ENCODE data around the gene TRMT2A. TPM values are rescaled to one million over a fixed set of nuclear protein-coding genes. Genes with fewer than 3 reads are reported as not detected.
A peak's percentile ranks its signal among the peaks of the same experiment; 100 is the strongest.

TRMT2A gene
- total RNA-seq, 1 donor from 2014 or later, result 62.7 TPM

DNA sequence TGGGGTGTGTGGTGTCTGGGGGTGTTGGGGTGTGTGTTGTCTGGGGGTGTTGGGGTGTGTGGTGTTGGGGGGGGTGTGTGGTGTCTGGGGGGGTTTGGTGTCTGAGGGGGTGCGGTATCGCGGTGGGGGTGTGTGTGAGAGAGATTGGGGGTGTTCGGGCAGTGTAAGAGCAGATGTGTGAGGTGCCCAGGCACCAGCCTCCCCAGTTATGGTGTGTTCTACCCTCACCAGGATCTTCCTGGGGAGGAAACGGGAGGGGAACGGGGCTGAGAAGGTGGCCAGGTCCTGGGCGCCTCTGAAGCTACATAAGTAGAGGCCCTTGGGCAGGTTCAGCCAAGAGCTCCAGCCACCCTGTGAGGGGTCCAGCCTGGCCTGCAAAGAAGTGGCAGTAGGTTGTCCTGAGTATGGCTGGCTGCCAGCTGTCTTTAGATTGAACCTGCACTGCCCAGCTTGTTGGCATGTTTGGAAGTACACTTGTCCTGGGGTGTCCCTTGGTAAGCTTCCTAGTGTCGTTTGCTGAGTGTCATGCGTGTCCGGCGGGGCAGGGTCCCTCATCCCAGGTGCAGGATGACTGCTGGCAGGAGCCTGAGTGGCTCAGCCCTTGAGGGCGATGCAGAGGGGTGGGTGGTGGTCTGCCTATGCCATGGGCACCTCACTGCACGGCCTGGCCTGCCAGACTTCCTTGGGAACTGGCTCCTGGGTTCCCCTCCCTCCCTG is 6.5 kb upstream of the TRMT2A start:
- no peak for DNase-seq (ENCODE audit: low read depth)

DNA sequence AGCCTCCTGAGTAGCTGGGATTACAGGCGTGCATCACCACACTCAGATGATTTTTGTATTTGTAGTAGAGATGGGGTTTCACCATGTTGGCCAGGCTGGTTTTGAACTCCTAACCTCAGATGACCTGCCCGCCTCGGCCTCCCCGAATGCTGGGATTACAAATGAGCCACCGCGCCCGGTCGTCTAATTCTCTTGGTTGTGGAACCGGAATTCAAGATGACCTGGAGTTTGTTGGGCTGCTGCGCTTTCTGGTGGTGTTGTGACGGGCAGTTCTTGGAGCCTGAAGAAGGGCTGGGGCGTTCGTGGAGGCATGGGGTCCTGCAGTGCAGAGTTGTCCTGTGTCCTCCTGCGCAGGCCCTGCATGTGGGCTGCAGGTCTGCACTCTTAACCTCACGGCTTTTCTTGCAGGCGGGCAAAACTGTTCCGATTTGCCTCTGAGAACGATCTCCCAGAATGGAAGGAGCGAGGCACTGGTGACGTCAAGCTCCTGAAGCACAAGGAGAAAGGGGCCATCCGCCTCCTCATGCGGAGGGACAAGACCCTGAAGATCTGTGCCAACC is 4.9 kb upstream of the TRMT2A start:
- DNase-seq (ENCODE audit: low read depth), result no peak

- no peak for DNase-seq (ENCODE audit: low read depth)
Observed at GRCh38 chr22:20118300-20119020, 1.4 kb upstream of the TRMT2A start.

- peak; percentile 28 for DNase-seq (ENCODE audit: low read depth)
Observed at GRCh38 chr22:20117633-20118299, 740 bp upstream of the TRMT2A start.

DNA sequence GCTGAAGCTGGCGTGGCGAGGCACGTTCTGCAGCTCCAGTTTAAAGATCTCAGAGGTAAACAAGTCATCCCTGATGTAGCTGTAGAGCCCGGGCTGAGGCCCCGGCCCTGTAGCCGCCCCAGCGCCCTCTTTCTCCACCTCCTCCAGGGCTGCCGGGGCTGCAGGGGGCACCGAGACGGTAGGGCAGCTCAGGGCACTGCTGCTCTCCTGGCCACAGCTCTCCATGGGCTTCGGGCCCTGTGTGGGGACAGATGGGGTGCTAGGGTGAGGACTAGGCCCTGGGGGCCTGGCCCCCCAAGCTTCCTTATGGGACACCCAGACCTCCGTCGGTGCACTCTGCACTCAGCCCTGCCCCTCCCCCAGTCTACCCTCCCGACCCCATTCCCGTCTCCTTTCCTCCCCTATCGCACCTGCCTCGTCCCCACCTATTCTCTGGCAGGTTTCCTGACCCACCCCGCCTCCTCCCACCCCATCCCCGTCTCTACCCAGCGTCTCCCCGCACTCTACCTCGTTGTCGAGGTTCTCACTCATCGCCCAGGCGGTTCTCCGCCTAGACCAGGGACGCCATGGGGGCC is 563 bp downstream of the TRMT2A start:
- no peak for DNase-seq (ENCODE audit: low read depth)

GRCh38 chr22:20115691-20116375 is 1.2 kb downstream of the TRMT2A start, which contains the start of gene RANBP1:
TSS of gene RANBP1 (plus strand) at chr22:20116104. CDS start at chr22:20116185, 81 bp downstream.
- DNase-seq (ENCODE audit: low read depth), result peak; percentile 90

DNA sequence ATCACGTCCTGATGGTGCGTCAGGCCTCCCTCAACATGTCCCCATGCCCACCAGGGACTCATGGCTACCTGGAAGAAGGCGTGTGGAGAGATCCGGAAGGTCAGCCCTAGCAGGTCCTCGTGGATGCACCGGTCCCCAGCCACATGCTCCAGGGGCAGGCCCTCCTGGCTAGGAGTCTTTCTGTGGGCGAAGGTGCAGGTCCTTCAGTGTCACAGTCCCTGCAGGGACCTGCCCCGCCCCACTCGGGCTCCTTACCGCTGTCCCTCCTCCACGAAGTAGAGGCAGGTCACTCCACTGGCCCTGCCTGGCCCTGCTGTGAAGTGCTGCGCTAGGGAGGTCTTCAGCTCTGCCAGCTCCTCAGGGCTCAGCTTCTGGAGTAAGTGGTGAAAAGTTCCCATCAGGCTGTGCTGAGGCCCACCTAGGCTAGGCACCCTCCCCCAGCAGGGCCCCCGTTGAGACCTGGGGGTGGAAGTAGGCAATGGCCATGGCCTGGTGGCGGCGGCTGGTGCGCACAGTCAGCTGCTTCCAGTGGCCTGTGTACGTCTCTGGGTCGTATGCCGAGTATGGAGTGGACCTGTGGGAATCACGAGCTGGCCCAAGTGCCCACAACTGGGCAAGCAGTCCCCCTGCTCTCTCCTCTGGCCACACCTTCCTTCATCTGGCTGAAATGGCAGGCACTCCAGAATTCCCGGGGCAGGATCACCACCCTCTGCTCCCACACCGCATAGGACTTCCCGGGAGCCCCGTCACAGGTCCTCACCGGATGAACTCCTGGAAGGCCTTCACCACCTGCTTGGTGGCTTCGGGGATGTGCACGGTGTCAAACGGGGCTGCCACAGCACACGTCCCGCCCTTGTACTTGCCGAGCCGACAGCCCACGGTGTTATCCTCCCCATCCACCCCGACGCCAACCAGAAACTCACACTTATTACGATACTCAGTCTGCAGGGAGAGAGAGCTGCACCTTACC is 2.2 kb downstream of the TRMT2A start:
- no peak for DNase-seq (ENCODE audit: low read depth)

DNA sequence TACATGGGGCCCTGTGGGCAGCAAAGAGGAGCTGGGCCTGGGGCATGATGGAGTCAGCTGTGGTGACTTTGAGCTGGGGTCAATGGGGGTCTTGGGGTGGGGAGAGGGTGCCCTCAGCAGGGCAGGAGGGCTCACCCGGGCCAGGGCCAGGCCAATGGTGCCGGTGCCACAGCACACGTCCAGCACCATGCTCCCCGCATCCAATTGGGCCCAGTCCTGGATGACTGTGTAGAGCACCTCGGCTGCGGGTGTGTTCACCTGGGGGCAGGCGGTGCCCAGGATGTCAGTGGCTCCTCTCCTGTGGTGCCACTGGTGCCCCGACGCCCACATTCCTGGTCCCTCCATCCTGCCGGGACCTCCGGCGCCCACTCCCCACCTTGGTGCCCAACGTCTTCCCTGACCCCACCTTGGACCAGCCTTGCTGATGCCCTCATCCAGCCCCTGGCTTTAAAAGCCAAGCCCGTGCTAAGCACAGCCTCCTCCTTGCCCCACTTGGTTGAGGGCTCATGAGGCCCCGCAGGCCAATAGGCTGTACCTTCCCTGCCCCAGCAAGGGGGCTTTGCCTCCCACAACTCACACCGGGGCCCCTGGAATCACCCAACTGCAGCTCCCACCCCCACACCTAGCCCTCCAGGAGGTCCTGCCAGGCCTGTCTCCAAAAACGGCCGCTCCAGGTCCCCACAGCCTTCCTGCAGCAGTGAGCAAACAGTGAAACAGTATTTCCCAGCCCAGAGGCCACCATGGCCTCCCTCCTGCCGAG is 3.3 kb downstream of the TRMT2A start:
- no peak for DNase-seq (ENCODE audit: low read depth)

DNA sequence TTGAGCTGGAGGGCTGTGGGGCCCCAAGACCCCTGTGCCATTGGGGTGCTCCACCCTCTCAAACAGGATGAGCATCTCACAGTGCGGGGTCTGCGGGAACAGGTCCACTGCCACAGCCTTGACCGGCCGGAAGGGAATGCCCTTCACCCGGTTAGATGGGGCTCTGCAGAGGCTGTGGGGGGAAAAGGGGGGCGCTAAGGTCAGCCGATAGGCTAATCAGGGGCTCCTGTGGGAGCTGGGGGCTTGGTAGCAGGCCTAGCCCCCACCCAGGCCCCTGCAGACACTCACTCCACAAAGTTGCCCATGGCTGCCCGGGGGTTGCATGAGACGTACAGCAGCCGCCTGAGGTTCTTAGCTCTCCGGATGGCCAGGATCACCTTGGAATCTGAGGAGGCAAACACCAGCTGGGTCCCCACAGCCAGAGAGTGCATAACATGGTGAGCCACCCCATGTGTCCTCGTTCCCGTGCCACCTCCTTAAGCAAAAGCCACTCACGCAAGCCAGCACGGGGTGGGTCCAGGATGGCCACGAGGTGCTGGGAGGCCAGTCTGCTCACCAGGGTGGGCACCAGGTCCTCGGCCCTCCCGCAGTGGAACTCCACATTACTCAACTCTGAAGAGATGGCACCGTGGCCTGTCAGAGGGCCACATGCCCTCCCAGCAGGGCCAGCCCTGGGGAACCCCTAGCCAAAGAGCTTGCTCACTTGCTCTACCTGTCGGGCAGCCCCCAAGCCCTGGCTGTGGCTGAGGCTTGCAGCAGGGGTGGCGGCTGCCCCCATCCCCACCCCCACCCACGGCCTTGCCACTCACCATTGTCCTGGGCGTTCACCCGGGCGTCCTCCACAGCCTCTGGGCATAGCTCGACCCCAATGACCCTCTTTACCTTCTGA is 4.2 kb downstream of the TRMT2A start:
- no peak for DNase-seq (ENCODE audit: low read depth)

- DNase-seq (ENCODE audit: low read depth), result peak; percentile 67
Observed at GRCh38 chr22:20111689-20112622, 5.1 kb downstream of the TRMT2A start.

DNA sequence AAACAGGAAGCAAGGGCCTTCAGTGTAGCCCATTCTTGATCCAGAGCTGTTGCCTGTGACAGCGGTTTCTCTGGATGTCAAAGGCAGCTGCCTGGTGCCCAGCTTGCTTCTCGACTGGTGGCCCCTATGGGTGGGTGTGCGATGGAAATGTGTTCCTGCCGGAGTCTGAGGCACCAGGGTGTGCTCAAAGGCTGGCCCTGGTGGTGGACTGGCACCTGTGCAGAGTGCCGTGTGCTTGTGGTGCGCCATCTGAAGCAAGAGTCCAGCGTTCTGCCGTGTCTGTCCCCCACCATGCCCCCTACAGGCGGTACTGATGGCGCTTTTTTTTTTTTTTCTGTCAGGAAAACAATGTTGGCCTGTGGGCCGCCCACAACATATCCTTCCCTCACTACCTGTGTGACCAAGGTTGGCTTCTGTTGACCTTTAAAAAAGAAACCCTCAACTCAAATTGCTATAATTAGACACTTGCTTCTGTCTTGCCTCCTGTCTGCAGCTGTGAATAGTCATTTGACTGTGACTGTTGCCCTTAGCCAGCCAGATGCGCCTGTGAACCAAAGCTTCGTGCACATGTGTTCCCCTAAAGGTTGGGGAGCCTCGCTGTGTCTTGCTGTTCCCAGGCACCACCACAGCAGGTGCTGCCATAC is 5.9 kb downstream of the TRMT2A start:
- DNase-seq (ENCODE audit: low read depth), result peak; percentile 88

DNA sequence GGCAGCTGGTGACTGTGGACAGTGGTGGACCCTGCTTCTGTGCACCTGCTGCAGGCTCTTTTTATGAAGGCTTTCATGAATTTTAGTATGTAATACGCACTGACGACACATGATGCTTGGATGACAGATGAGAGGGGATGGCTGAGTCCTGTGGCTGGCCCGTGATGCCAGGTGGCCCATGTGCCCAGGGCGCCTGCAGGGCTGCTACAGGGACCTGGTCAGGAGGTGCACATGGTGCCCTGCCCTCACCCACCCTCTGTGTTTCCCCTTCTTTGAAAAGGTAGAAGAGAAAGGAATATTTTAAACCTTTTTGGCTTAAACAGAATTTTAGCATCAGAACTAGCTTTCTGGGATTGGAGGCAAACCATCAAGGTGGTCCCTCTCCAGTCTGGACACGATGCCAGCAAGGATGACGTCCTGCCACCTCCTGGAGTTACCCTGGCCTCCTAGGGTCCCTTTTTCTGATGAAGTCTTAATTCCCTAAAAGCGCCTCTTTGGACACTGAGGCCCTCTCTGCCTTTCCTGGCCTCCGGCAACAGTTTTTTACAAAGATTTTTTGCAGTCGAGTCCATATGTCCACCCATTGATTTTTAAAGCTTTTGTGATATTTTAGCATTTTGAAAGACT is 6.6 kb downstream of the TRMT2A start:
- DNase-seq (ENCODE audit: low read depth), result peak; percentile 28

- DNase-seq (ENCODE audit: low read depth), result no peak
Observed at GRCh38 chr22:20109411-20110358, 7.3 kb downstream of the TRMT2A start.

DNA sequence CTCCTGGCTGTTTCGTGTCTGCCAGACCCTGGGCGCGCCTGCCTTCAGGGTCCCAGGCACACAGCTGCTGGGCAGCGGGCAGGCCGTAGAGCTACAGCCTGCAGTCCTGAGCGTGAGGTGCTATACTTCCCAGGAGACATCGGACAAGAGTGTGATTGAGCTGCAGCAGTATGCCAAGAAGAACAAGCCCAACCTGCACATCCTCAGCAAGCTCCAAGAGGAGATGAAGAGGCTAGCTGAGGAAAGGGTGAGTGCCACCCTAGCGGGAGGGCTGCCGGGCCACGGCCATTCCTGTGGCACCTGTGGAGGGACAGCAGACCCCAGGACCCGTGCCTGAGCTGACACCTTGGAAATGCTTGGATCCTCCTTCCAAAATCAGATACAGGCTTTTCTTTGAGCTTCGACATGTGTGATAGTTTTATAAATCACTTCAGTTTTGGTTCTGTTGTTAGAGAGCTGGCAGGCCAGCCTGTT is 8.2 kb downstream of the TRMT2A start:
- DNase-seq (ENCODE audit: low read depth), result no peak

Data from myocyte (in vitro differentiated cells).